PC-9 (cell line): ENCODE measurements around the gene PSMD1. TPM values are rescaled to one million over a fixed set of nuclear protein-coding genes. Genes with fewer than 3 reads are reported as not detected.
A peak's percentile ranks its signal among the peaks of the same experiment; 100 is the strongest.

ENCODE experiments used
- BruUV-seq: library from RNA; stranded (reverse); fragments of 400-500 nt; replicated peaks from 2 replicates; lab custom pipeline; 2021; lab: Mats Ljungman, UMichigan
- CTCF ChIA-PET: fragments of 300-600 bp; sonication (Branson Sonifier 250); formaldehyde crosslinking; loops from one replicate; lab custom pipeline; 2022; ENCODE audit warnings: antibody characterized with exemption; lab: Charles Lee
- POLR2A ChIA-PET: fragments of 300-600 bp; sonication (Branson Sonifier 250); formaldehyde crosslinking; loops from one replicate; lab custom pipeline; 2022; ENCODE audit warnings: antibody characterized with exemption; ENCODE audit not compliant: unreplicated experiment; lab: Charles Lee
- DNase-seq, 2 experiments: peaks; one replicate each; pipeline versions ENCODE4 v3.0.0 to v3.0.0-alpha.2; 2015 to 2022; ENCODE audit warnings: mixed read lengths in 1 of 2
- H2AFZ ChIP-seq: fragments of 200-600 bp; sonication (generic); 2 replicates; pipeline ENCODE4 v1.8.1; 2017; ENCODE audit warnings: antibody characterized with exemption
- H3F3A ChIP-seq: fragments of 200-600 bp; sonication (generic); 2 replicates; pipeline ENCODE4 v1.8.1; 2017; ENCODE audit warnings: antibody characterized with exemption, mild to moderate bottlenecking, low read depth; ENCODE audit not compliant: insufficient read depth
- H3K27ac ChIP-seq: fragments of 200-600 bp; sonication (generic); 2 replicates; pipeline ENCODE4 v1.6.1; 2016; ENCODE audit warnings: mixed run types
- H3K27me3 ChIP-seq: fragments of 200-600 bp; sonication (generic); 2 replicates; pipeline ENCODE4 v1.6.1; 2016; ENCODE audit warnings: low read depth, mixed run types; ENCODE audit not compliant: insufficient read depth
- H3K36me3 ChIP-seq: fragments of 200-600 bp; sonication (generic); 2 replicates; pipeline ENCODE4 v1.6.1; 2016; ENCODE audit warnings: low read depth, mixed run types
- H3K4me1 ChIP-seq: fragments of 200-600 bp; sonication (generic); replicated peaks from 2 replicates; pipeline ENCODE4 v1.6.1; 2016; ENCODE audit warnings: mixed run types; ENCODE audit not compliant: insufficient read depth
- H3K4me2 ChIP-seq: fragments of 200-600 bp; sonication (generic); 2 replicates; pipeline ENCODE4 v1.6.1; 2017; ENCODE audit warnings: mixed run types
- H3K4me3 ChIP-seq: fragments of 200-600 bp; sonication (generic); 2 replicates; pipeline ENCODE4 v1.6.1; 2016; ENCODE audit warnings: mixed run types
- H3K79me2 ChIP-seq: fragments of 200-600 bp; sonication (generic); 2 replicates; pipeline ENCODE4 v1.6.1; 2017; ENCODE audit warnings: low read depth, mixed run types
- H3K9me2 ChIP-seq: fragments of 200-600 bp; sonication (generic); 2 replicates; pipeline ENCODE4 v1.8.1; 2017; ENCODE audit warnings: mild to moderate bottlenecking; ENCODE audit not compliant: insufficient read depth
- H3K9me3 ChIP-seq: fragments of 200-600 bp; sonication (generic); 2 replicates; pipeline ENCODE4 v1.8.1; 2016; ENCODE audit warnings: low read depth; ENCODE audit not compliant: insufficient read depth
- H4K20me1 ChIP-seq: fragments of 200-600 bp; sonication (generic); 2 replicates; pipeline ENCODE4 v1.8.1; 2017; ENCODE audit not compliant: insufficient read depth
- EZH2 ChIP-seq: fragments of 200-600 bp; sonication (generic); IDR thresholded peaks from 2 replicates; pipeline ENCODE4 v1.8.0; 2017; ENCODE audit warnings: antibody characterized with exemption, low read depth
- intact Hi-C: fragments of 100-400 bp; cut with micrococcal nuclease; formaldehyde crosslinking; loops from one replicate; pipeline ENCODE4 v1.10.0; 2022; ENCODE audit not compliant: unreplicated experiment
- total RNA-seq: library from RNA; stranded (reverse); gene quantifications from 2 replicates; pipeline ENCODE4 v1.2.3, GENCODE V29; 2021
- TF ChIP-seq, protein P1 (sequence below): fragments of 200-600 bp; sonication (generic); conservative IDR thresholded peaks from 2 replicates; pipeline ENCODE4 v1.6.1; 2017; ENCODE audit warnings: mixed run types, antibody characterized with exemption, mild to moderate bottlenecking, moderate library complexity

PSMD1 gene
- total RNA-seq, 1 experiment from 2014 or later, result 119 TPM

DNA sequence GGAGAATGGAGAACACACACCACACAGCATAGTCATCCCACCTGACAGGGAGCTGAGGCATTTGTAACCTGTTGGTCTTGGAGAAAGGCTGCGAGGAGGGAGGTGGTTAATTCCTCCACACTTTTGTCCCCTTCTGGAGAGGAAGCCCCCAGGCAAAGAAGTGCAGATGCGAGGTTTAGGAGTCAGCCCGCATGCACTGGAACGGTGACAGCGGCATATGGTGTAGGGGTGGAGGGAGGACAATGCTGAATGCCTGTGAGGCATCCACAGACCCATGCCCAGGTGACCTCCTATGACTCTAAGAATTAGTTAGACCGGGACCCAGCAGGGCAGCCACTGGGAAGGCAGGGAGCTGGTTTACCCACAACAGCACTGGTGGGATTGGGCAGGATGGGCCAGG, 48.5 kb upstream of the PSMD1 start:
- Histone ChIP-seq H3K4me2 (no peak overlapping the region), H3K4me1 (peaks cover 11% of the 10 kb centered on the region), H2AFZ (no peak overlapping the region), H3K36me3 (no peaks in the 10 kb centered on the region), H4K20me1 (no peaks in the 10 kb centered on the region), H3K27me3 (peaks cover 12% of the 10 kb centered on the region), H3K4me3 (no peak overlapping the region), H3K9me3 (no peaks in the 10 kb centered on the region), H3F3A (no peaks in the 10 kb centered on the region), H3K79me2 (no peaks in the 10 kb centered on the region), H3K27ac (no peak overlapping the region), H3K9me2 (no peaks in the 10 kb centered on the region)
- no peak for DNase-seq
- ChIA-PET POLR2A (no interaction called here), CTCF (no interaction called here)
- TF ChIP-seq, protein P1, sequence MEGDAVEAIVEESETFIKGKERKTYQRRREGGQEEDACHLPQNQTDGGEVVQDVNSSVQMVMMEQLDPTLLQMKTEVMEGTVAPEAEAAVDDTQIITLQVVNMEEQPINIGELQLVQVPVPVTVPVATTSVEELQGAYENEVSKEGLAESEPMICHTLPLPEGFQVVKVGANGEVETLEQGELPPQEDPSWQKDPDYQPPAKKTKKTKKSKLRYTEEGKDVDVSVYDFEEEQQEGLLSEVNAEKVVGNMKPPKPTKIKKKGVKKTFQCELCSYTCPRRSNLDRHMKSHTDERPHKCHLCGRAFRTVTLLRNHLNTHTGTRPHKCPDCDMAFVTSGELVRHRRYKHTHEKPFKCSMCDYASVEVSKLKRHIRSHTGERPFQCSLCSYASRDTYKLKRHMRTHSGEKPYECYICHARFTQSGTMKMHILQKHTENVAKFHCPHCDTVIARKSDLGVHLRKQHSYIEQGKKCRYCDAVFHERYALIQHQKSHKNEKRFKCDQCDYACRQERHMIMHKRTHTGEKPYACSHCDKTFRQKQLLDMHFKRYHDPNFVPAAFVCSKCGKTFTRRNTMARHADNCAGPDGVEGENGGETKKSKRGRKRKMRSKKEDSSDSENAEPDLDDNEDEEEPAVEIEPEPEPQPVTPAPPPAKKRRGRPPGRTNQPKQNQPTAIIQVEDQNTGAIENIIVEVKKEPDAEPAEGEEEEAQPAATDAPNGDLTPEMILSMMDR, result no peak
- no peak for TF ChIP-seq EZH2
- no TSS peak for BruUV-seq
- intact Hi-C loops, result no loop called here

DNA sequence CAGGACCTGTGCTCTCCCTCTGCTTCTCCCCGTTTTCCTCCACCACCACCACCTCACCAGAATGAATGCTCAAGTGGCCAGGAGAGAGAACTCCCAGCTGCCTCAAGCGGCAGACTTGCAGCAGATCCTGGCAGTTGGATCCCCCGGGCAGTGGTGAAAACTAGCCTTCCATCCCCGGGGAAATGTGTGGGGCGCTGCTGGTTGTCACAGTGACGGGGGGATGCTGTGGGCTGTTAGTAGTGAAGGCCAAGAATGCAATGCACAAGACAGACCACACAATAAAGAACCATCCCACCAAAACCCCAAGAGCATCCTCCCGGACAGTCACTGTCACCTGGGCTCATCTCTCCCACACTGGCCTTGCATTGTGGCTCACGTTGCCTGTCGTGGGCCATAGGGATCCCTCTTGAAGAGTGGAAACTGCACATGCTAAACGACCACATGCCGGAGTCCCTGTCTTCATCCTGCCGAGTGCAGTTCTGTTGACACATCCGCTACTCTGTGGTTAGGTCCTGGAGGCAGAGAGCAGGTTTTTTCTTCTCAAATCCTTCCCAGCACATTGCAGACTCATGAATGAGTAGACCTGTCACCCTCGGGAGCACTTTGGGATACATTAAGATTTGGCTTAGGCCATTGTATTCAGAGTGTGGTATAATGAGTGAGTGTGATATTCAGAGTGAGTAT, 47.3 kb upstream of the PSMD1 start:
- CTCF ChIA-PET, result no interaction called here
- H3K4me1 ChIP-seq, result peaks cover 23% of the 10 kb centered on the region

GRCh38 chr2:231010201-231010730, 46.4 kb upstream of the PSMD1 start:
- peaks cover 27% of the 10 kb centered on the region for H3K4me1 ChIP-seq
- H2AFZ ChIP-seq, result no peak overlapping the region
- no TSS peak for BruUV-seq
- H3K9me2 ChIP-seq, result no peaks in the 10 kb centered on the region
- POLR2A ChIA-PET, result no interaction called here
- no peaks in the 10 kb centered on the region for H4K20me1 ChIP-seq
- no peaks in the 10 kb centered on the region; the same call in 1 of the 2 replicates for H3K27me3 ChIP-seq
- no peaks in the 10 kb centered on the region for H3K79me2 ChIP-seq
- peak in 1 of 2 experiments; percentile 56 for DNase-seq
- no peak overlapping the region for H3K27ac ChIP-seq
- intact Hi-C loops, result no loop called here
- no peak overlapping the region for H3K4me2 ChIP-seq
- no peaks in the 10 kb centered on the region for H3F3A ChIP-seq
- CTCF ChIA-PET, result no interaction called here
- H3K9me3 ChIP-seq, result no peaks in the 10 kb centered on the region
- no peaks in the 10 kb centered on the region for H3K36me3 ChIP-seq
- no peak for TF ChIP-seq EZH2
- TF ChIP-seq, protein P1, result no peak
- no peak overlapping the region for H3K4me3 ChIP-seq

More for the DNA sequence above, 47.3 kb upstream of the PSMD1 start:
- H3F3A ChIP-seq, result no peaks in the 10 kb centered on the region
- H3K9me2 ChIP-seq, result no peaks in the 10 kb centered on the region
- no peaks in the 10 kb centered on the region for H3K79me2 ChIP-seq
- no peak overlapping the region for H3K27ac ChIP-seq
- intact Hi-C loops, result no loop called here
- H3K27me3 ChIP-seq, result no peaks in the 10 kb centered on the region; the same call in 1 of the 2 replicates
- TF ChIP-seq, protein P1, result no peak
- TF ChIP-seq EZH2, result no peak
- no peak for DNase-seq
- no TSS peak for BruUV-seq
- no peaks in the 10 kb centered on the region for H3K36me3 ChIP-seq
- POLR2A ChIA-PET, result no interaction called here
- no peak overlapping the region for H3K4me2 ChIP-seq
- H2AFZ ChIP-seq, result no peak overlapping the region
- no peaks in the 10 kb centered on the region for H3K9me3 ChIP-seq
- no peaks in the 10 kb centered on the region for H4K20me1 ChIP-seq
- no peak overlapping the region for H3K4me3 ChIP-seq
